ENCODE measurements around the gene OR10G6.

The OR10G6 gene

GRCh38 chr11:124039557-124039956 is 44.6 kb upstream of the OR10G6 start:
- H3K9me3 ChIP-seq (ENCODE audit: control insufficient read depth, insufficient read depth, low read depth, low read length) = no peaks in the 10 kb centered on the region
- CTCF ChIA-PET = interaction anchor here (1.1 kb wide), 1 partner anchor 30 kb away, joined by 4 read pairs; no protein-coding TSS in a partner anchor
- POLR2A ChIA-PET = no interaction called here
- H3K27ac ChIP-seq (ENCODE audit: extremely low read depth, low read depth, low read length) = no peak overlapping the region
- no peak overlapping the region for H3K4me3 ChIP-seq (ENCODE audit: low read depth, low read length)
- no peaks in the 10 kb centered on the region for H3K36me3 ChIP-seq (ENCODE audit: control insufficient read depth in 2 of 2, insufficient read depth in 1 of 2, low read length in 2 of 2)
- no peak for TF ChIP-seq ZFHX2 (tag by site-specific recombination; conservative IDR thresholded peaks at IDR 0.05)
- H3K4me1 ChIP-seq (ENCODE audit: control insufficient read depth, insufficient read depth, low read length) = no peaks in the 10 kb centered on the region

- POLR2A ChIA-PET = no interaction called here
- H3K4me3 ChIP-seq (ENCODE audit: low read depth, low read length) = no peak overlapping the region
- no peaks in the 10 kb centered on the region for H3K4me1 ChIP-seq (ENCODE audit: control insufficient read depth, insufficient read depth, low read length)
- no peak for TF ChIP-seq ZNF350 (tag by site-specific recombination; IDR thresholded peaks at IDR 0.05)
- no peak for TF ChIP-seq ZNF2 (tag by site-specific recombination; IDR thresholded peaks at IDR 0.05)
- TF ChIP-seq ZNF302 (tag by site-specific recombination; IDR thresholded peaks at IDR 0.05; ENCODE audit: low read depth) = no peak
- TF ChIP-seq ZBTB6 (tag by site-specific recombination; IDR thresholded peaks at IDR 0.05) = no peak
- TF ChIP-seq ZNF10 (tag by site-specific recombination; IDR thresholded peaks at IDR 0.05) = no peak
- no peak for TF ChIP-seq ZSCAN23 (tag by site-specific recombination; IDR thresholded peaks at IDR 0.05)
- TF ChIP-seq ZNF549 (tag by site-specific recombination; IDR thresholded peaks at IDR 0.05) = no peak
- no peak for TF ChIP-seq ZNF404 (tag by site-specific recombination; IDR thresholded peaks at IDR 0.05)
- TF ChIP-seq RBAK (tag by site-specific recombination; IDR thresholded peaks at IDR 0.05) = no peak
- no peak for TF ChIP-seq PRDM1 (tag by site-specific recombination; IDR thresholded peaks at IDR 0.05)
- TF ChIP-seq ZIC2 (tag by site-specific recombination; IDR thresholded peaks at IDR 0.05) = no peak
- TF ChIP-seq ZNF324 (tag by site-specific recombination; IDR thresholded peaks at IDR 0.05) = no peak
- TF ChIP-seq ZNF140 (tag by site-specific recombination; IDR thresholded peaks at IDR 0.05) = no peak
- TF ChIP-seq PRDM6 (tag by site-specific recombination; IDR thresholded peaks at IDR 0.05) = no peak
- TF ChIP-seq ZNF654 (tag by site-specific recombination; IDR thresholded peaks at IDR 0.05; ENCODE audit: low read depth) = no peak
- no peak for TF ChIP-seq EGR2 (tag by site-specific recombination; IDR thresholded peaks at IDR 0.05; ENCODE audit: low read depth)
- no peak overlapping the region for H3K27ac ChIP-seq (ENCODE audit: extremely low read depth, low read depth, low read length)
- H3K36me3 ChIP-seq (ENCODE audit: control insufficient read depth in 2 of 2, insufficient read depth in 1 of 2, low read length in 2 of 2) = no peaks in the 10 kb centered on the region
- CTCF ChIA-PET = no interaction called here
- H3K9me3 ChIP-seq (ENCODE audit: control insufficient read depth, insufficient read depth, low read depth, low read length) = no peaks in the 10 kb centered on the region
Measured at GRCh38 chr11:124036666-124037065, 41.7 kb upstream of the OR10G6 start.

- Histone ChIP-seq H3K4me3 (ENCODE audit: low read depth, low read length) (no peak within 1 kb of the TSS), H3K4me1 (ENCODE audit: control insufficient read depth, insufficient read depth, low read length) (no peaks in the 10 kb centered on the region), H3K27ac (ENCODE audit: extremely low read depth, low read depth, low read length) (no peak within 1 kb of the TSS), H3K36me3 (ENCODE audit: control insufficient read depth in 2 of 2, insufficient read depth in 1 of 2, low read length in 2 of 2) (no peaks in the 10 kb centered on the region), H3K9me3 (ENCODE audit: control insufficient read depth, insufficient read depth, low read depth, low read length) (no peaks in the 10 kb centered on the region)
- no peak for TF ChIP-seq ZNF530 (tag by site-specific recombination; IDR thresholded peaks at IDR 0.05; ENCODE audit: low read depth)
- no peak for TF ChIP-seq PRDM6 (tag by site-specific recombination; IDR thresholded peaks at IDR 0.05)
- TF ChIP-seq ZNF777 (tag by site-specific recombination; IDR thresholded peaks at IDR 0.05; ENCODE audit: borderline replicate concordance) = no peak
- no peak for TF ChIP-seq ZNF138 (tag by site-specific recombination; IDR thresholded peaks at IDR 0.05; ENCODE audit: borderline replicate concordance)
- no peak for TF ChIP-seq PBX3 (CRISPR knock-in tag; IDR thresholded peaks at IDR 0.05)
- TF ChIP-seq ZNF37A (tag by site-specific recombination; IDR thresholded peaks at IDR 0.05) = no peak
- no peak for TF ChIP-seq ZNF692 (tag by site-specific recombination; IDR thresholded peaks at IDR 0.05)
- no peak for TF ChIP-seq HIC1 (tag by site-specific recombination; IDR thresholded peaks at IDR 0.05)
- ChIA-PET POLR2A (no interaction called here), CTCF (no interaction called here)
Measured at GRCh38 chr11:124026498-124026897, 31.5 kb upstream of the OR10G6 start, which contains the start of gene OR10G8. TSS of gene OR10G8 (plus strand) at chr11:124026798. CDS start at chr11:124029623, 2,825 bp downstream.

Data from HEK293 (cell line).